ENCODE results near the gene POU2AF1. TPM values are rescaled to one million over a fixed set of nuclear protein-coding genes. Genes with fewer than 3 reads are reported as not detected.

POU2AF1 gene
- total RNA-seq, 4 donors from 2014 or later, result 0.57 to 2.2 (median 1.8) TPM; not detected in 1

DNA sequence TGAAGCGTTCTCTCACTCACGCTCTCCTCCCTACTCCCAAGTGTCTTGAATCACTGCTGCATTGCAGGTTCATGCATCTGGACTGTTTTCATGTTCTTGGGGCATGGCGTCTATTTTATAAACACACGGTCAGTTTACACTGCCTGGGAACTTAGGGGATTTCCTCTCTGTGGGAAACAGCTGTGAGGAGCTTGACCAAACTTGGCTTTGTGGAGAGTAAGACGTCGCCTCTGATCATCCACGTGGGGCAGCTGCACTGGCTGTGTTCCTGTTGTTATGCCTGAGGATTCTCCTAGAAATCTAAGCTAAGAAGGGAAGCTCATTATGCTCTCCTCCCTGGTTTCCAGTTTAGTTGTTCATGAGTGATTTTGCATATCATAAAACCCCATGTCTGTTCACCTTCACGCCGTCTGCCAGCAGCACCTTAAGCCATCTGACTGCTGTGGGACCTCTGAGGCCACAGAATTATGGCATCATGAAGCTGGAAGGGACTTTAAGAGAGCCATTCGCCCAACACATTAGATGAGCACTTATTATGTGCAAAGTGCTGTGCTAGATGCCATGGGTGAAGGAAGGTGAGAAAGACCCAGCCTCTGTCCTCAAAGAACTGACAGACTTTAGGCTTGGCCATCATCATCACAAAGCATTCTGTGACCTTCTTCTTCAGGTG, 38.8 kb upstream of the POU2AF1 start:
- 20 to 31% methylated on average over 8 to 9 of the region's 10 CpGs for WGBS, 2 donors
- no peak for TF ChIP-seq POLR2A (IDR thresholded peaks at IDR 0.05)
- TF ChIP-seq CTCF (IDR thresholded peaks at IDR 0.05), result no peak
- H3K9me3 ChIP-seq, result no peaks in the 10 kb centered on the region
- no peaks in the 10 kb centered on the region for H3K27me3 ChIP-seq
- H3K4me3 ChIP-seq, result no peak overlapping the region
- no peak for DNase-seq
- intact Hi-C loops (cut with DNase I), result loop anchor here (5.0 kb wide), 1 partner anchor 121 kb away; the partner anchor contains the start of gene POU2AF3
- no peaks in the 10 kb centered on the region for H3K36me3 ChIP-seq
- H3K4me1 ChIP-seq, result peaks cover 33 to 50% (median 36%) of the 10 kb centered on the region in 3 donors
- H3K27ac ChIP-seq, result peak overlapping the region; percentile 48 to 81 (median 68)

DNA sequence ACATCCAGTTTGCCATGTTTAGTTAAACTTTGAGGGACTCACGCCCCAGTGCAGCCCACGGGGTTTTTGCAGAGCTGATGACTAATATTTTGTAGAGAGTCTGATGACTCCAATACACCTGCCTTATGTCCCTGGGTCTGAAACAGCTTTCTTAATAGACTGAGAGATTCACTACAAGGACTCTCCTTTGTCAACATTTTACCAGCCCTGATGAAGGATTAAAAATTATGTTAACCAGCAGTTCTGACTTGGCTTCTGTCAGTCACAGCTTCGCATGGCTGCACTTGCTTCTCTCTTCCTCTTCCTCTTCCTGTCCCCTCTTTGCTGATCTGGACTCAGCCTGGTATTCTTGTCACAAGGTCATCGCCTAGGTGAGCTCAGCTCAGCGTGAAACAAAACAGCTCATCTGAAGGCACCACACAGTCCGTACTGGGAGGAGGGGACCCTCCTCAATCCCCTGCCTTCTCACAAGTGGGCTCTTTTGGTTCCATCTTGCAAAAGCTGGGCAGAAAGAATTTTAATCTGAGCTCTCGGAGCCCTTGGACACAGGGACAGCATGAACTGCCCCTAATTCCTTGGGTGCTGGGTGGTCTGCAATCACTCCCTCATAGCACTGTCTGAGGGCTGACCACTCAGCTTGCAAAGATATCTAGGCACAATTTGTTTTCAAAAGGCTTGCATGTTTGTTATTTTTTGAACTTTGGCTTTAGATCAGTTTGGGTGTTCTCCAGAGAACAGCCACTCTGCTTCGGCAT, 38.1 kb upstream of the POU2AF1 start:
- Histone ChIP-seq H3K27ac (peak overlapping the region; percentile 48 to 81 (median 72)), H3K4me1 (peaks cover 33 to 46% (median 36%) of the 10 kb centered on the region in 3 donors), H3K9me3 (no peaks in the 10 kb centered on the region), H3K36me3 (no peaks in the 10 kb centered on the region), H3K4me3 (no peak overlapping the region), H3K27me3 (no peaks in the 10 kb centered on the region)
- intact Hi-C loops (cut with DNase I), result loop anchor here (5.0 kb wide), 1 partner anchor 120 kb away; the partner anchor contains the start of gene POU2AF3
- 17 to 24% methylated on average over 7 to 8 of the region's 8 CpGs for WGBS, 2 donors
- TF ChIP-seq CTCF (IDR thresholded peaks at IDR 0.05), result no peak
- no peak for TF ChIP-seq POLR2A (IDR thresholded peaks at IDR 0.05)
- no peak for DNase-seq

DNA sequence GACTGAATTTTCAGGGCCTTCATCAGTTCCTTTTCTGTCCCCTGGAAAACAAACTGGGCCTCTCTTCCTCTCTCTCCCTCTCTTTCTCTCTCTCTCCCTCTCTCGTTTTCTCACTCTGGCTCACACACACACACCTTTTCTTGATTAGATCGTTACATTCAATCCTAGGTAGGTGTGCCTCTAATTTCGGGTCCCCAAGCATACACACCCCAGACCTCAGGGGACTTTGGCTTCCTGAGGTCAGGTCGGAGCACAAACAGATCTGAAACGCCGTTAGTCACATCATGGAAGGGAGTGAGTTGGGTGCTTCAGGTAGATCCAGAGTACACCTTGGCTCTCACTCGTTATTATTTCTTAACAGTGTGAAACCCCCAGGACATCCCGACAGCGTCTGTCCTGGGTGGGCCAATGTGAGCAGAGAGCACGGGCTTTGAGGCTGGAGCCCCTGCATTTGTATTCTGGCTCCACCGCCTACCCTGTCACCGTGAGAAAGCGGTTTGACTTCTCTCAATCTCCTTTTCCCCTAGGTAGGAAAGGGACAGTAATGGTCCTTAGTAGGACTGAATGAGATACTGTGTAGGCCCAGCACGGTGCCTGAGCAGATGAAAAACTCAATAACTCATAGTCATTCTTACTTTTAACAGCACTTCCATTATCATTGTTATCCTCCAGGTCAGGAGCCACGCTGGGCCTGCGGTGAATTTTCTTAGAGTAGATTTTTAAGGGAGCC, 37.3 kb upstream of the POU2AF1 start:
- Histone ChIP-seq H3K4me1 (peaks cover 33 to 46% (median 36%) of the 10 kb centered on the region in 3 donors), H3K4me3 (no peak overlapping the region), H3K36me3 (no peaks in the 10 kb centered on the region), H3K27me3 (no peaks in the 10 kb centered on the region), H3K27ac (peak overlapping the region; percentile 48 to 81 (median 72)), H3K9me3 (no peaks in the 10 kb centered on the region)
- no peak for DNase-seq
- 71 to 83% methylated on average over 13 to 16 of the region's 16 CpGs for WGBS, 2 donors
- intact Hi-C loops (cut with DNase I), result loop anchor here (5.0 kb wide), 1 partner anchor 119 kb away; the partner anchor contains the start of gene POU2AF3
- TF ChIP-seq POLR2A (IDR thresholded peaks at IDR 0.05), result no peak
- TF ChIP-seq CTCF (IDR thresholded peaks at IDR 0.05), result no peak

DNA sequence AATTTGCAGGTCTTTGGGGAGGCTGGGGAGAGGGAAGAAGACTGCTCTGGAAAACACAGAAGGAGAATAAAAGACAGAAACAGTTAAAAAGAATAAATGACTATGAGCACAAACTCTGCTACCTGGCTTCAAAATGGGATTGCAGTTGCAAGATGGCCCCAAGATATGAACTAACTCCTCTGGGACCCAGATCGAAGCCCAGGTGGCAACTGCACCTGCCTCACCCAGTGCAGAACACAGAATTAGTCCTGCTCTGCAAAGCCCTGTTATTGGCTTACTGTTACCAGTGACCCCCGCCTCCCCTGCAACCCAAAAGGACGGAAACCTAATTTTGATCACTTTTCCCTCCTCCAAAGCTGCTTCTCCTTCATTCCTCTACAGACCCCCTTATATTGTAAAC, 35.9 kb upstream of the POU2AF1 start:
- TF ChIP-seq CTCF (IDR thresholded peaks at IDR 0.05) (no peak), POLR2A (IDR thresholded peaks at IDR 0.05) (no peak)
- Histone ChIP-seq H3K27me3 (no peaks in the 10 kb centered on the region), H3K36me3 (no peaks in the 10 kb centered on the region), H3K4me1 (peaks cover 33 to 43% (median 35%) of the 10 kb centered on the region in 3 donors), H3K27ac (no peak overlapping the region), H3K4me3 (no peak overlapping the region), H3K9me3 (no peaks in the 10 kb centered on the region)
- intact Hi-C loops (cut with DNase I), result loop anchor here (5.0 kb wide), 1 partner anchor 118 kb away; the partner anchor contains the start of gene POU2AF3
- DNase-seq, result no peak
- WGBS, 2 donors, result 83 to 100% methylated on average over 3 of the region's 3 CpGs

Measured in esophagus squamous epithelium (tissue), 5 donors.